SK-N-SH treated with all-trans-retinoic acid at 6 μM for 48 hours (cell line): Measurements from ENCODE around the gene NEAT1.
A peak's percentile ranks its signal among the peaks of the same experiment; 100 is the strongest.

Experiments used
- ATAC-seq: fragments of 200-7000 bp; cut with Tn5 transposase; 3 replicates; pipeline ENCODE4 v1.9.1; 2020; ENCODE audit warnings: mild to moderate bottlenecking, moderate library complexity
- ARNTL ChIP-seq: fragments of 450-650 bp; formaldehyde crosslinking; IDR thresholded peaks from 2 replicates; pipeline ENCODE4 v1.5.0; 2020; ENCODE audit warnings: low read depth, mild to moderate bottlenecking, moderate library complexity, borderline replicate concordance
- BACH2 ChIP-seq: fragments of 250-450 bp; sonication (Bioruptor Pico); IDR thresholded peaks from 2 replicates; pipeline ENCODE4 v1.9.0; 2021; ENCODE audit warnings: mild to moderate bottlenecking, borderline replicate concordance
- CREB5 ChIP-seq: fragments of 250-450 bp; sonication (Bioruptor Pico); IDR thresholded peaks from 2 replicates; pipeline ENCODE4 v1.5.1; 2020; ENCODE audit warnings: low read depth, mild to moderate bottlenecking, moderate library complexity
- CSDC2 ChIP-seq: fragments of 250-450 bp; sonication (Bioruptor Pico); IDR thresholded peaks from 2 replicates; pipeline ENCODE4 v1.5.0; 2020; ENCODE audit warnings: mild to moderate bottlenecking, moderate library complexity
- ESRRG ChIP-seq: fragments of 250-450 bp; sonication (Bioruptor Pico); IDR thresholded peaks from 2 replicates; pipeline ENCODE4 v1.6.1; 2021; ENCODE audit warnings: mild to moderate bottlenecking
- GLIS3 ChIP-seq: fragments of 250-450 bp; sonication (Bioruptor Pico); IDR thresholded peaks from 2 replicates; pipeline ENCODE4 v1.5.0; 2020; ENCODE audit warnings: mild to moderate bottlenecking, moderate library complexity
- ISL1 ChIP-seq: fragments of 250-450 bp; sonication (Bioruptor Pico); IDR thresholded peaks from 2 replicates; pipeline ENCODE4 v2.1.2; 2022; ENCODE audit warnings: mild to moderate bottlenecking, moderate library complexity
- OSR1 ChIP-seq: fragments of 250-450 bp; sonication (Bioruptor Pico); IDR thresholded peaks from 2 replicates; pipeline ENCODE4 v1.8.0; 2022; ENCODE audit warnings: moderate library complexity, mild to moderate bottlenecking, inconsistent platforms
- PATZ1 ChIP-seq: fragments of 250-450 bp; sonication (Bioruptor Pico); IDR thresholded peaks from 2 replicates; pipeline ENCODE4 v1.8.0; 2020; ENCODE audit warnings: mild to moderate bottlenecking, moderate library complexity, borderline replicate concordance
- POU6F1 ChIP-seq: fragments of 250-450 bp; sonication (Bioruptor Pico); IDR thresholded peaks from 2 replicates; pipeline ENCODE4 v1.8.0; 2021; ENCODE audit warnings: low read depth, mild to moderate bottlenecking, moderate library complexity, borderline replicate concordance
- PPARA ChIP-seq: fragments of 250-450 bp; sonication (Bioruptor Pico); IDR thresholded peaks from 2 replicates; pipeline ENCODE4 v1.5.0; 2020; ENCODE audit warnings: mild to moderate bottlenecking, borderline replicate concordance
- SNAI2 ChIP-seq: fragments of 250-450 bp; sonication (Bioruptor Pico); IDR thresholded peaks from 2 replicates; pipeline ENCODE4 v1.5.0; 2020; ENCODE audit warnings: mild to moderate bottlenecking, moderate library complexity
- TCF4 ChIP-seq: fragments of 250-450 bp; sonication (Bioruptor Pico); IDR thresholded peaks from 2 replicates; pipeline ENCODE4 v1.8.0; 2021; ENCODE audit warnings: mild to moderate bottlenecking, moderate library complexity, borderline replicate concordance
- TOX ChIP-seq: fragments of 250-450 bp; sonication (Bioruptor Pico); IDR thresholded peaks from 2 replicates; pipeline ENCODE4 v1.8.0; 2021; ENCODE audit warnings: mild to moderate bottlenecking, moderate library complexity, borderline replicate concordance
- ZC3H10 ChIP-seq: fragments of 250-450 bp; sonication (Bioruptor Pico); IDR thresholded peaks from 2 replicates; pipeline ENCODE4 v1.5.1; 2021; ENCODE audit warnings: mild to moderate bottlenecking, moderate library complexity
- ZFP3 ChIP-seq: fragments of 250-450 bp; sonication (Bioruptor Pico); IDR thresholded peaks from 2 replicates; pipeline ENCODE4 v1.5.0; 2020; ENCODE audit warnings: mild to moderate bottlenecking, moderate library complexity
- ZFP30 ChIP-seq: fragments of 450-650 bp; formaldehyde crosslinking; IDR thresholded peaks from 2 replicates; pipeline ENCODE4 v1.5.0; 2022; ENCODE audit warnings: mild to moderate bottlenecking, moderate library complexity
- ZNF565 ChIP-seq: fragments of 450-650 bp; formaldehyde crosslinking; conservative IDR thresholded peaks from 2 replicates; pipeline ENCODE4 v1.5.0; 2020; ENCODE audit warnings: low read depth, mild to moderate bottlenecking, moderate library complexity
- ZNF70 ChIP-seq: fragments of 450-650 bp; formaldehyde crosslinking; IDR thresholded peaks from 2 replicates; pipeline ENCODE4 v1.5.0; 2020; ENCODE audit warnings: mild to moderate bottlenecking, moderate library complexity
- ZNF8 ChIP-seq: fragments of 450-650 bp; formaldehyde crosslinking; IDR thresholded peaks from 2 replicates; pipeline ENCODE4 v1.5.0; 2020; ENCODE audit warnings: mild to moderate bottlenecking, moderate library complexity
- TF ChIP-seq, protein P1 (sequence below): fragments of 250-450 bp; sonication (Bioruptor Pico); IDR thresholded peaks from 2 replicates; pipeline ENCODE4 v1.5.0; 2020; ENCODE audit warnings: mild to moderate bottlenecking, moderate library complexity

The NEAT1 gene

DNA sequence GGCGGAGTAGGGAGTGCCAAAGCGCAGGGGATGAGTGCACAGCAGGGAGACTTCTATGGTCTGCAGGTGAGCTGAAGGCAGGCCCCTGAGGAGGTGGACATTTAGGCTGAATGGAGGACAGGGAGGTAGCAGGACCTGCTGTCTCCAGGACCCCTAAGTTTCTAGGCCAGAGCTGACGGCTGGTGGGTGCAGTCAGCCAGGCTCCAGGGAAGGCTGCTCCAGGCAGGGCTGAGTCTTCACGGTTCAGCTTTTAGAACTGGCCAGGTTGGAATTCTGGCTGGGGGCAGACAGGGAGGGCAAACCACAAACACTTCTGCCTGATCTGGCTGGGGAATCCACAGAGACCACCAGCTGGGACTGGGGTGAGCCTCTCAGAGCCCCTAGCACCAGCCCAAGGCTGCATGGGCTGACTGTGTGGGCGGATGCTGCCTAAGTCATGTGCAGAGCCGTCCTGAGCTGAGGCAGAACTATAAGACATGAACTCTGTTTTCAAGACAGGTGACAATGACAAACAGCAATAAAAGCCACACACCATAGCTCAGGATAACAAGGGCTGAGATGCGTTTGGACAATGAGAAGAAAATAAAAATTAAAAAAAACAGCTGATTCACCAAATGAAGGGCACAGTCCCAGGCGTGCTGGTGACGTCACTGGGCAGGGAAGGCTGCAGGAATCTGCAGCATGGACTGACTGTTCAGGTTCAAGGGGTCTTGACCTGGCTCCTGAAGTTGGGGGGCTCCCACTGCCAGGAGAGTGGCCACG lies 65.9 kb downstream of the NEAT1 start:
- 0 out of 3 replicates have a peak, but pooled peaks have one; percentile 0 for ATAC-seq
- TF ChIP-seq CSDC2 (peak; percentile 28; the same call in 1 of the 2 replicates), ZC3H10 (no peak)

- ATAC-seq, result peak; percentile 18
These were observed 66.6 kb downstream of the NEAT1 start for GRCh38 chr11:65489035-65489705.

DNA sequence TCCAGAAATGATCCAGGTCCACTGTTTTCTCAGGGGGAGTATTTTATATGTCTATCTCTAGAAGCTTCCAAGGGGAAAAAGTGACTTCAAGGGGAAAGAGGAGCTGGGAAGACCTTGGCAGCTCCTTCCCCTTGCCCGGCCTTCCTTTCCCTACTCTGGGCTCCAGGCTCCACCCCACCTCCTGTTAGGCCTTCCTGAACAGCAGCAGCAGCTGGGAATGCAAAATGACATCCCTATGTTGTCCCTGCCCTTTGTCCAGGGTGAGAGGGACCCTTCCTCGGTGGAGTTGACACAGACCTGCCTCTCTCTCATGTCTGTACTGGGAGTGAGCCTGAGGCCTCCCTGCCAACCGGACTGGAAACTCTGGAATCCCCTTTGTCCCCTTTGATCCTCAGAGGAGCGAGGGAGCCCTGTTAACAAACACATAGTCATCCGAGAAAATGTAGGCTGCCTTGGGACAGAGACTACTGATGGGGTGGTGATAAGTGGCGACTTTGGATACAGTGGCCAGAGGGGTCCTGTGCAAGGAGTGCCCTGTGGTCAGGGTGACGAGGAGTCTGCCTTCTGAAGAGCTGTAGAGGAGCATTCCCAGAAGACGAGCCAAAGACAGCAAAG lies 67.2 kb downstream of the NEAT1 start:
- TF ChIP-seq ARNTL (no peak), CREB5 (CRISPR knock-in tag) (no peak), TOX (CRISPR knock-in tag) (no peak), ZNF565 (CRISPR knock-in tag) (no peak), ESRRG (CRISPR knock-in tag) (no peak), OSR1 (CRISPR knock-in tag) (no peak), BACH2 (no peak), ISL1 (CRISPR knock-in tag) (no peak), CSDC2 (no peak), ZNF70 (CRISPR knock-in tag) (no peak), SNAI2 (CRISPR knock-in tag) (no peak), PATZ1 (CRISPR knock-in tag) (no peak), ZFP3 (no peak), TCF4 (CRISPR knock-in tag) (no peak), ZFP30 (CRISPR knock-in tag) (no peak), GLIS3 (no peak), POU6F1 (no peak), ZNF8 (CRISPR knock-in tag) (no peak)
- TF ChIP-seq, protein P1, sequence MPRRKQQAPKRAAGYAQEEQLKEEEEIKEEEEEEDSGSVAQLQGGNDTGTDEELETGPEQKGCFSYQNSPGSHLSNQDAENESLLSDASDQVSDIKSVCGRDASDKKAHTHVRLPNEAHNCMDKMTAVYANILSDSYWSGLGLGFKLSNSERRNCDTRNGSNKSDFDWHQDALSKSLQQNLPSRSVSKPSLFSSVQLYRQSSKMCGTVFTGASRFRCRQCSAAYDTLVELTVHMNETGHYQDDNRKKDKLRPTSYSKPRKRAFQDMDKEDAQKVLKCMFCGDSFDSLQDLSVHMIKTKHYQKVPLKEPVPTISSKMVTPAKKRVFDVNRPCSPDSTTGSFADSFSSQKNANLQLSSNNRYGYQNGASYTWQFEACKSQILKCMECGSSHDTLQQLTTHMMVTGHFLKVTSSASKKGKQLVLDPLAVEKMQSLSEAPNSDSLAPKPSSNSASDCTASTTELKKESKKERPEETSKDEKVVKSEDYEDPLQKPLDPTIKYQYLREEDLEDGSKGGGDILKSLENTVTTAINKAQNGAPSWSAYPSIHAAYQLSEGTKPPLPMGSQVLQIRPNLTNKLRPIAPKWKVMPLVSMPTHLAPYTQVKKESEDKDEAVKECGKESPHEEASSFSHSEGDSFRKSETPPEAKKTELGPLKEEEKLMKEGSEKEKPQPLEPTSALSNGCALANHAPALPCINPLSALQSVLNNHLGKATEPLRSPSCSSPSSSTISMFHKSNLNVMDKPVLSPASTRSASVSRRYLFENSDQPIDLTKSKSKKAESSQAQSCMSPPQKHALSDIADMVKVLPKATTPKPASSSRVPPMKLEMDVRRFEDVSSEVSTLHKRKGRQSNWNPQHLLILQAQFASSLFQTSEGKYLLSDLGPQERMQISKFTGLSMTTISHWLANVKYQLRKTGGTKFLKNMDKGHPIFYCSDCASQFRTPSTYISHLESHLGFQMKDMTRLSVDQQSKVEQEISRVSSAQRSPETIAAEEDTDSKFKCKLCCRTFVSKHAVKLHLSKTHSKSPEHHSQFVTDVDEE (CRISPR knock-in tag), result no peak
- TF ChIP-seq, all 23 proteins: peak for 0
- ATAC-seq, result no peak

More at GRCh38 chr11:65489035-65489705, 66.6 kb downstream of the NEAT1 start:
- TF ChIP-seq, protein P1 (CRISPR knock-in tag), result no peak; the same call in 1 of the 2 replicates
- TF ChIP-seq ZNF8 (CRISPR knock-in tag), result no peak
- no peak for TF ChIP-seq PPARA (CRISPR knock-in tag)
- TF ChIP-seq ZFP30 (CRISPR knock-in tag), result no peak
- no peak for TF ChIP-seq SNAI2 (CRISPR knock-in tag)
- peak; percentile 38 for TF ChIP-seq ZFP3
- no peak for TF ChIP-seq TOX (CRISPR knock-in tag)
- TF ChIP-seq ISL1 (CRISPR knock-in tag), result peak; percentile 15; the same call in 1 of the 2 replicates
